Fibroblast of skin of right quadriceps (primary cell): Measurements from ENCODE around the gene SUSD2.
"Not testable (repeated sequence)": the region's sequence is repeated elsewhere in the genome, so short reads cannot be mapped to it uniquely, and the experiment has no call there.

ENCODE experiments used
- DNase-seq: peaks from one replicate; pipeline ENCODE4 v3.0.0-alpha.2; 2013

Gene SUSD2

DNA sequence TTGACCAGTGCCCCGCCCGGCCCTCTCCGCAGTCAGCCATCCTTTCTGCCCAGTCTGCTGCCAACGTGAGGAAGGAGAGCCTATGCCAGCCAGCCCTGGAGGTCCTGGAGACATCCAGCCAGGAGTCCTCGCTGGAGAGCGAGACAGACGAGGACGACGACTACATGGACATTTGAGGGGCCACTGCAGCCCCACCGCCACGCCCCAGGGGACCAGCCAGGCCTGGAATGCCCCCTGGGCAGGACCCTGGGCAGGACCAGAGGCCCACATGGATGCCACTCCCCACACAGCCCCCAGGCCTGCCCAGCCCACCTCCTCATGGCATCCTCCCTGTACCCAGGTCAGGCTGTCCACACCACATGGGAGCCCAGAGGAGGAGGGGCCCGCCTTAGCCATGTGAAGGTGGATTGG is 3.3 kb upstream of the SUSD2 start:
- no peak for DNase-seq

DNA sequence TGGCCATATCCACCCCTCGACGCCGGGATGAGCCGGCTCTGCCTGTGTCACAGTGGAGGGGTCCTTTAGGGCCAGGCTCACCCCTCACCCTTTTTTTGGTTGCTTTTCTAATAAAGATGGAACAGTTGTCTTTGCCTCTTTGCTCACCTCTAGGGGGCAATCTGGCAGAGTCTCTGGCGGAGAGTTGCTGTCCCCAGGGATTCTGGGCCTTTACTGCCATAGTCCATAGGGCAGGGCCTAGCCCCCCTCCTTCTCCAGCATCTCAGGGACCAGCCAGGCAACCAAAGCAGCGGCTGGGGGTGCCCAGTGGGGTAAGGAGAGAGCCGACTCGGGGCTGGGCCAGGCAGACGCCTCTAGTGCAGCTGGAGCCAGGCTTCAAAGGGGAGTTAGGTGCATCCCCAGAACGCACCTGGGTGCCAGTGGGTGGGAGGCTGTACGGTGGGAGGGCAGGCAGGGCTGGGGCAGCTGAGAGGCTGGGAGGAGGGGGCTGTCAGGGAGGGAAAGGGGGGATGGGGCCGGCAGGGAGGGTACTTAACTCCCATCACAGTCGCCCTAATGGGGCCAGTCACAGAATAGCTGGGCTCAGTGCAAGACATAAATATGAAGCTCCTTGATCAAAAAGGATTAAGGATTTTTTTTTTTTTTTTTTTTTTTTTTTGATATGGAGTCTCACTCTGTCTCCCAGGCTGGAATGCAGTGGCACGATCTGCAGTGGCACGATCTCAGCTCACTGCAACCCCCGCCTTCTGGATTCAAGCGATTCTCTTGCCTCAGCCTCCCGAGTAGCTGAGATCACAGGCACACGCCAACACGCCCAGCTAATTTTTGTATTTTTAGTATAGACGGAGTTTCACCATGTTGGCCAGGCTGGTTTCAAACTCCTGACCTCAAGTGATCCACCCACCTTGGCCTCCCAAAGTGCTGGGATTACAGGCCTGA is 2.5 kb upstream of the SUSD2 start:
- no peak for DNase-seq

DNA sequence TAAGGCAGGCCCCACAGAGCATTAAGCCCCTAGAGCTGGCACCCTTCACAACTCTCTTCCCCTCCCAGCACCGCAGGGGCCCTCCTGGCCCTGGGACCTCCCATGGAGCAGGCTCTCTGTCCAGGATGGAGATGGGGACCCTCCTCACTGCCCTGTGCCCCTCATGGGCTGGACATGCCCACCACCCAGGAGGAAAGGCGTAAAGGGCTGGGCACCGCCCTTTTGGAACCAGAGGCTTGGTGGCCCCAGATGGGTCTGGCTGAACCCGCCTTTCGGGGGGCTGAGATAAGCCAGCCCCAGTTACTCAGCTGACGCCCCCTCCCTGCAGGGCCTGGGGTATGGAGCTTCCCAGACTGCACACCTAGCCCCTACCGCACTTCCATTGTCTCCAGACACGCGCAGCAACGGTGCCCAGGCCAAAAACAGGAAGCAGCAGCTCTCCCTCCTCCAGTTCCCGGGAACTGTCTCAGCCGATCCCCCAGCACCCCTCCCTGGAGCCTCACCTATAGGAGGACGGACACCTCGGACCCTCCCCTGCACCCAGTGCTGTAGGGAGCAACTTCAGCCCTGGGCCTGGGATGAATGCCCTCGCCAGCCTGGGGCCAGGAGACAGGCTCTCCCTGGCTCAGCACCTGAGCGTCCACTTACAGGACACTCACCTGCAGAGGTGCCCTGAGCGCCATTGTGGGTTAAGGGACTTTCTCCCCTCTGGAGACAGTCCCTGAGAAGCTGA is 1.6 kb upstream of the SUSD2 start:
- no peak for DNase-seq

DNA sequence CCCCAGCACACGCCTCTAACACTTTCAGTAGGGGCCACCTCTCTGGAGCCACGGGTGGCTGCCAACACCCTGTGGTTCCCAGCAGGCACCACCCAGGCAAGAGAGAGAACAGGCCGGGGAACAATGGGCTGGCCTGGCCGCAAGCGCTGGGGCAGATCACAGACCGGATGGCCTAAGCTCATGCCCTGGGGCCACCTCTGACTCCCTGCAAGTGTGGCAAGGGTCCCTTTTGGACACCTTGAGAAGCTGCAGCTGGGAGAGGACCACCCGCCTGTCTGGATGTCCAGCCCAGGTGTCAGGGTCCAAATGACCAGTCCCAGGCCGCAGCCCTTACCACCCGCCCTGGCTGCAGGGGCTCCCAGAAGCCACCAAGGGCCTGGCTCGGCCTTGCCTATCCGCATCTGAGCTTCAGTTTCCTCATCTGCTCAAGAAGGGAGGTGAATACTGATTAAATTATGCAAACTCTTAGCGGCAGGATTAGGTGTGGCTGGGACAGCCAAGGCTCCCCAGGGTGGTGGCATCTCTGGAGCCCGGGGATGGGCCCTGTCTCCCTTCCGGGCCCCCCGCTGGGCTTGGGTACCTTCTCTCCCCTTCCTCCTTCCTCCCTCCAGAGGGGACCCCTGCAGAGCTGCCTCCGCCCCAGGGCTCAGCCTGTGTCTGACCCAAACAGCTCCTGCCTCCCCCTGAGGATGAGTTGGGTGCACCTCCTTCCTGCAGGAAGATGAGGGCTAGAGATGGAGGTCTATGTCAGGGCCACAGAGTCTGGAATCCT is 785 bp upstream of the SUSD2 start:
- DNase-seq = no peak

DNA sequence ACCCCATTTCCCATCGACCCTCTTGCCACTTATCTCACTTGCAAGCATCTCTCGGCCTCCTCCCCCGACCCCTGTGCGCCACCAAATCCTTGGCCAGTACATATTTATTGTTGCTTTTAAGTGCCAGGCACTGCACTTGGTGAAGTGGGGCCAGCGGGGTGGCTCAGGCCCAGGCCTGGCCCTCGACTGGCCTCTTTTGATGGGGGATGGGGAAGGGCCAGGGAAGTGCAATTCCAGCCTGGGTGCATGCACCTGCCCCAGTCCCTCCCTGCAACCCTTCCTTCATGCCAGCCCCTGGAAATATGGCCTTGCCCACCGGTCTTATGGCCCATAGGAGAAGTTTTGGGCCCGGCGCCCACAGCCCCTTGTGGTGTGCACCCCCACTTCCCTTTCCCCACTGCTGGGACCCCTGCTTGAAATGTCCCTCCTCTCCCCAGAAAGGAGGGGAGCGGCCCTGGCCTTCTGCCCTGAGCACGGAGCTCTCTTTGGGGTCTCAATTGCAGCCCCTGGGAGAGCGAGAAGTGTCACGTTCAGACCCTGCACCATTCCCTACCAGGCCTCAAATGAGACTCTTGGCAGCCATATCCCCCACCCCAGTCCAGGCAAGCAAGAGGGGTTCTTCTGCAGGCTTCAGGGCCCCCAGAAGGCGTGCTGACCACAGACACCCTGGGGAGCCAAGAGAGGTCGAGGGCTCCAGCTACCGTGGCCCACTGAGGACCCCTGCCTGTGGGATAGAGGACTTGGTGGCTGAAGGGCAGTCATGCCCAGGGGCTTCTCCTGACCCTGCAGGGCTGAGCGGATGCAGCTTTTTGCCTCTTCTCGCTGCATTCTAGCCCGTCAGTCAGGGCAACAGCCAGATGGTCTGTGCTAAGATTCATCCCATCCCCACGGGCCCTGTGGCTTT is 961 bp downstream of the SUSD2 start:
- no peak for DNase-seq

DNA sequence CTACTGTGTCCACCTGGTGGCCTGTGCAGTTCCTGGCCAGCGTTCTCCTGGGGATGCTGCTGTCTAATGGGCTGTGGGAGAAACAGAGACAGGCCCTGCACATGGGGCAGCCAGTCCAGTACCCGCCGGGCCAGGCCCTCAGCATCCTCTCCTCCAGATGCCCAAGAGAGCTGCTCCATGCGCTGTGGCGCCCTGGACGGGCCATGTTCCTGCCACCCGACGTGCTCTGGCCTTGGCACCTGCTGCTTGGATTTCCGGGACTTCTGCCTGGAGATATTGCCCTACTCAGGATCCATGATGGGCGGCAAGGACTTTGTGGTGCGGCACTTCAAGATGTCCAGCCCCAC is 1.6 kb downstream of the SUSD2 start:
- not testable (repeated sequence) for DNase-seq

DNA sequence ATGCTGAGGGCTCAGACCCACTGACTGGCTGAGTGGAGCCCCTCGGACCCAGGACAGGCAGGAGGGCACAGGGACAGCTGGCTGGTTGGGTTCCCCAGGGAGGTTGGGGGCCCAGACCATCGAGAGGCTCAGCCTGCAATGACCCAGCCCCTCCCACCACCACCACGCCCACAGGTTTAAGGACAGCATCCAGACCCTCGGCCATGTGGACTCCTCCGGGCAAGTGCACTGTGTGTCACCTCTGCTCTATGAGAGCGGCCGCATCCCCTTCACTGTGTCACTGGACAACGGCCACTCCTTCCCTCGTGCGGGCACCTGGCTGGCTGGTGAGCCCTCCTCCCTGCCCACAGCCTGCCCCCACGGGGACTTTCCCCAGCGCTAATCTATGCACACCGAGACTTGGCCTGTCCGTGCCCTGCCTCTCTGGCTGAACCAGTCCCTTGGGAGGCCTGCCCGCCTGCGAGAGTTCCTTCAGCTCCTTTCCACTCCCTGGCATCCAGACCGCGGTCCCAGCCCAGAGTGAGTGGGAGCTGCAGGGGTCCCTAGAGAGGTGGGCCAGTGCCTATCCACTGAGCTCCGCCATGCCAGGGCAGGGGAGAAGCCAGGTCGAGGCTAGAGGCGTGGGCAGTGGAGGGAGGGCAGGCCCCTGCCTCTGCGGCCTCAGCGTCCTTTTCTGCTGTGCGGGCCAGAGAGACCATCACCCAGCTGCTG is 2.2 kb downstream of the SUSD2 start:
- no peak for DNase-seq

DNA sequence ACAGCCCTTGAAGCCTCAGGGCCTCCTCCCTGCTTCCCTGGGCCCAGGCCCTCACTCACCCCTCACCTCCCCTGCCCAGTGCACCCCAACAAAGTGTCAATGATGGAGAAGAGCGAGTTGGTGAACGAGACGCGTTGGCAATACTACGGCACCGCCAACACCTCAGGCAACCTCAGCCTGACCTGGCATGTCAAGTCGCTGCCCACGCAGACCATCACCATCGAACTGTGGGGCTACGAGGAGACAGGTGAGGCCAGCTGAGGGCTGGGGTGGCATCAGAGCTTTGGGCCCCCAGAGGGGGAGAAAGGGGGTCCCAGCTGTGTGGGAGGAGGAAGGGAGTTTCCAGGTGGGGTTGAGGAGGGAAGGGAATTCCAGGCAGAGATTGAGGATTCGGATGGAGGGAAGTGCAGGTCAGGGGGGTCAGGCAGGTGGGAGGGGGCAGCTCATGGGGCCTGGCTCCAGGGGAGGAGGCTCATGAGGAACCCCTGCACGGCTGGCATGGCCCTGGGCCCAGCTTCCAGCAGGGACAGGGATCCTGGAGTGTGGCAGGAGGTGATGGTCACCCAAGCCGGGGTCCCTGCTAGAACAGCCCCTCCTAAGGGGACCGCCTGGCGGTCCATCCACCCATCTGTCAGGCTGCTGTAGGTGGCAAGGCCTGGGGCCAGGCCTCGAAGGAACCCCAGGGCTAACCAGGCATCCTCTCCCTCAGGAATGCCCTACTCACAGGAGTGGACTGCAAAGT is 2.9 kb downstream of the SUSD2 start:
- no peak for DNase-seq

DNA sequence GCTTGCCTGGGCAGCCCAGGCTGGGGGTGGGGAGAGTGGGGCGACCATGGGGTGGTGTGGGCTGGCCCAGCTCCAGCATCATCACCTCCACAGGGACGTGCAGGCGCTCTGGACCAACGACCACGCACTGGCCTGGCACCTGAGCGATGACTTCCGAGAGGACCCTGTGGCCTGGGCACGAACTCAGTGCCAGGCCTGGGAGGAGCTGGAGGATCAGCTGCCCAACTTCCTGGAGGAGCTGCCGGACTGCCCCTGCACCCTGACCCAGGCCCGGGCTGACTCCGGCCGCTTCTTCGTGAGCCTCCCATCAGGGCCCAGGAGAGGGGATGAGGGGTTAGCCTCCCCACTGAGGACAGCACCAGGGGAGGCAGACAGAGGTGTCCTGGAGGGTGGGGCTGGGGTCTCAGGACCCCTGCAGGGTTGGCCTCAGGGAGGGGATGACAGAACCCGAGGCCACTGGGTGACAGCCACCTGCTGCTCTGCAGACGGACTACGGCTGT is 3.8 kb downstream of the SUSD2 start:
- no peak for DNase-seq

DNA sequence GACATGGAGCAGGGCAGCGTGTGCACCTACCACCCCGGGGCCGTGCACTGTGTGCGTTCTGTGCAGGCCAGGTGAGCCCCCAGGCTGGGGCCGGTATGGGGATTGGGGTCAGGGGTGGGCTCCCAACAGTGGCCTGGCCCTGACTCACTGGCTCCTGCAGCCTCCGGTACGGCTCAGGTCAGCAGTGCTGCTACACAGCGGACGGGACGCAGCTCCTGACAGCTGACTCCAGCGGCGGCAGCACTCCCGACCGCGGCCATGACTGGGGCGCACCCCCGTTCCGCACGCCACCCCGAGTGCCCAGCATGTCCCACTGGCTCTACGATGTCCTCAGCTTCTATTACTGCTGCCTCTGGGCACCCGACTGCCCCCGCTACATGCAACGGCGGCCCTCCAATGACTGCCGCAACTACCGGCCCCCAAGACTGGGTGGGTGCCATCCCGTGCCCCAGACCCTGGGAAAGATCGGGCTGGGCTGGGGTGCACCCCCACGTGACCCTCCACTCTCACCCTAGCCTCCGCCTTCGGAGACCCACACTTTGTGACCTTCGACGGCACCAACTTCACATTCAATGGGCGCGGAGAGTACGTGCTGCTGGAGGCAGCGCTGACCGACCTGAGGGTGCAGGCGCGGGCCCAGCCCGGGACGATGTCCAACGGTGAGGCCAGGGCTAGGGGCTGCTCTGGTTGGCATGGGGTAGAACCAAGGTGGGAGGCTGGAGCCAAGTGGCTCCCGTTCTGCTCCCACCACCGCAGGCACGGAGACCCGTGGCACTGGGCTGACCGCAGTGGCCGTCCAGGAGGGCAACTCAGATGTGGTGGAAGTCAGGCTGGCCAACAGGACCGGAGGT is 4.4 kb downstream of the SUSD2 start:
- no peak for DNase-seq

DNA sequence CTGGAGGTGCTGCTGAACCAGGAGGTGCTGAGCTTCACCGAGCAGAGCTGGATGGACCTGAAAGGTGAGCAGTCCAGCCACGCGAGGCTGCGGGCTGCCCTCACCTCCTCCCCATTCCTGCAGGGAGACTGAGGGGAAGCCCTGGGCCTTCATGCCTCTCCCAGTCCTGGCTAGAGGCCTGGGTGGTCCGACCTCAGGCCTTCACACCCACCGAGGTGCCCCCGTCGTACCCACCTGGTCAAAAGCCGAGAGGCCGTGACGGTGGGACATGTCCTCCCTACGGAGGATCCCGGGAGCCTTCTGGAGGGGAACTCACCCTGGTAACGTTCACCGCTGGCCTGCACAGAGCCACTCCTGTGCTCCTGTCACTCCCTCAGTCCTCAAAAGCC is 5.1 kb downstream of the SUSD2 start:
- no peak for DNase-seq

DNA sequence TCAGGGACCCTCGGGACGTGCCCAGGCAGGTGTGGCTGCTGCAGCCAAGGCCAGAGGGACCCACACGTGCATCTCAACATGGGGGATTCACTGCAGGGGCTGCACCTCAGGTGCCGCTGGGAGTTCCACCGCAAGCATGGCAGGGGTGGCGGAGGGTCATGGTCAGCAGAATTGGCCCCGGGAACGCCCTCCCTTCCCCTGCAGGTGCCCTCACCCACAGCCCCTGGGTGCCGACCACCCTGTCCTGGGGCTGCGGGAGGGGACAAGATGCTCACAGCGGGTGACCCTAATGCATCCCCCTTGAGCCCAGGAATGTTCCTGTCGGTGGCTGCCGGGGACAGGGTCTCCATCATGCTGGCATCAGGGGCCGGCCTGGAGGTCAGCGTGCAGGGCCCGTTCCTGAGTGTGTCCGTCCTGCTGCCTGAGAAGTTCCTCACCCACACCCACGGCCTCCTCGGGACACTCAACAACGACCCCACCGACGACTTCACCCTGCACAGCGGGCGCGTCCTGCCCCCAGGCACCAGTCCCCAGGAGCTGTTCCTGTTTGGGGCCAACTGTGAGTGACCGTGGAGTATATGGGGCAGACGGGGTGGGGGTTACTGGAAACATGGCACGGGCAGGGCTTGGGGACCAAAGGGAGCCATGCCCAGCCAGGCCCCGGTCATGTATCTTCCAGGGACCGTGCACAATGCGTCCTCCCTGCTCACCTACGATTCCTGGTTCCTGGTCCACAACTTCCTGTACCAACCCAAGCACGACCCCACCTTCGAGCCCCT is 5.8 kb downstream of the SUSD2 start:
- no peak for DNase-seq

DNA sequence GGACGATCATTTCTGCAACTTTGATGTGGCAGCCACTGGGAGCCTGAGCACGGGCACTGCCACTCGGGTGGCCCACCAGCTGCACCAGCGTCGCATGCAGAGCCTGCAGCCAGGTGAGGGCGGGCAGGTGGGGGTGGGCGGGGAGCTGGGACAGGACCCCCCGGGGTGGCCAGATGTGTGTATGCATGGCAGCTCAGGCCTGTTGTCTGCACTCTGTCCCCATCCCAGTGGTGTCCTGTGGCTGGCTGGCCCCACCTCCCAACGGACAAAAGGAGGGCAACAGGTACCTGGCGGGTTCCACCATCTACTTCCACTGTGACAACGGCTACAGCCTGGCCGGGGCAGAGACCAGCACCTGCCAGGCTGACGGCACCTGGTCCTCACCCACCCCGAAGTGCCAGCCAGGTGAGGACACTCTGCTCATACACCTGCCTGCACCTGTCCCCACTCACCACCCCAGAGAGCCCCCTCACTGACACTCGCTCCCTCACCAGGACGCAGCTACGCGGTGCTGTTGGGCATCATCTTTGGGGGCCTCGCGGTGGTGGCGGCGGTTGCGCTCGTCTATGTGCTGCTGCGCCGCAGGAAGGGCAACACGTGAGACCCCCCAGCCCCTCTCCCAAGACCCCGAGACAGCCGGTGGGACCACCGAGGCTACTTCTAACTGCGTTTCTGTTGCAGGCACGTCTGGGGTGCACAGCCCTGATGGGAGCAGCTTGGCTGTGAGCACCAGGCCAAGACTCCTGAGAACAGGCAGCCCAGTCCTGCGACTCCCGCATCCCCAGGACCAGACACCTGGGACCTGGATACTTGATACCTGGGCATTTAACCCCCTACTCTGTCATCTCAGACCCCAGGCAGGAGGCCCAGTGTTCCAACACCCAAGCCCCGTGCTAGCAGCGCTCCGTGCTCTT is 6.7 kb downstream of the SUSD2 start:
- no peak for DNase-seq

DNA sequence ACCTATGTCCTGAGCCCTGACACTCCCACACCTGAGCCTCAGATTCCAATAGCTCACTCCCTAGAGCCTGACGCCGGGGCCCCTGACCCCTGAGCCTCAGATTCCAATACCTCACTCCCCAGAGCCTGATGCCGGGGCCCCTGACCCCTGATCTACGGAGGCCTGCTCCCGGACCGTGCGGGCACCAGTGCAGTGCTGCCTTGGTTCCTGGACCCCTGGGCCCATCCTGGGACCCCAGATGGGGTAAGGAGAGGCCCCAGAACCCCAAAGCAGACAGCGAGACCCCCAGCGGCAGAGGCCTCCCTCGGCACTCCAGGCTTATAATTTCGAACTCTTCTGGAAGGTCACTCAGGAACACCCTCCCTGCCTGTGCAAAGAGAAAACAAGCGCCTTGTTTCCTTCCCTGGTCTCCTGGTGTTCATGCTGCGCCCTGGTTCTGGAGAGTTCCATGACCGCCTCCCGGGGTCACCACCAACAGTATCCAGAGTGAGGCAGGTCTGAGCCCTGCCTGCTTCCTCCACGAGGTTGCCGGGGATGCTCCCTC is 7.5 kb downstream of the SUSD2 start:
- DNase-seq = no peak

DNA sequence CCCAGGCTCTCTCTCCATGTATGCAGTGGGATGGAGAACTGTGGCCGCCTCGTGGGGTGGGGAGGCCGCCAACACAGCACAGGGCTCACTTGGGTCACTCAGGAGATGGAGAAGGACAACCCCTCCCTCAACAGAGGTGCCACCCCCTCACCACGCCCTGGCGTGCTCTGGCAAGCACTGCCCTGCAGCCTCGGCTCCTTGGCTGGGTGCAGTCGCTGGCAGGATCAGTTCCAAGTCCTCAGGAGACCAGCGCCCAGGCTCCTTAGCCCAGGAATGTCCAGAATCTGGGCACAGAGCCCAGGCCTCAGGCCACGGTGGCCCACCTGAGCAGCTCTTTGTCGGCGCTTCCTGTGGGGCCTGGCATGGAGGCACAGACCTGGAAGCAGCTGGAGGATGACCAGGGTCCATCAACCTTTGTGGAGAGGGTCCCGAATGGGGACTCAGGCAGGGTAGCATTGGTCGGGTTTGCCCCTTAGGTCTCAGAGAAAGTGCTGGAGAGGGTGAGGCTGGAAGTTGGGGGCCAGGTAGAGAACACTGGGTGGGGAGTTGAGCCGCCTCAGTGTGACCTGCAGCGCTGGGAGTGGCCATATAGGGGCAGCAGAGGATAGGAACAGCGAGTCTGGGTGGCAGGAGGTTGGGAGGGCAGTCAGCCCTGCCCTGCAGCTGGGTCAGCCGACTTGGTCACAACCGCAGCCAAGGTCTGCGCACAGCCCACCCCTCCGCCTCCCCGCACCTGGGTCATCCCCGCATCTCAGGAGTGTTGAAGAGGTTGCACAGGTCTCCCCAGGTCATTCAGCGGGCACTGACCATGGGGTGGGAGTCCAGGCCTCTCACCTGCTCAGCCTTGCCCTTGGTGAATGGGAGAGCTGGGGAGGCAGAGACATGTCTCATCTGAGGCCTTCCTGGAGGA is 8.2 kb downstream of the SUSD2 start:
- DNase-seq = no peak

DNA sequence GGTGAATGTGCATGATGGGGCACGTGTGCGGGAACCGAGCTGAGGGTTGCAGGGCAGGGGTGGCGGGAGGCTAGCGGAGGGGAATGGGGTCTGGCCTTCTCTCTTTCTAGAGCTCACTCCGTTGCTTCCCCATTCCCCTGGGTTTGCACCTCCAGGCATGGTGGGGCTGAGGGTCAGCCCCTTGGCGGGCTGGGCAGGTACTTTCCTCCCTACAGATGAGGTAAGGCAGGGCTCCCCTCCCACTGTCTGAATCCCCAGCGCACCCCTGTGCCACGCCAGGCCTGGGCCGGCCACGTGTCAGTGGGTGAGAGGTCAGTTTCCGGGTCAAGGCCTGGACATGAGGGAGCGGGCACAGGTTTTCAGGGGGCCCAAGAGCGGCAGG is 8.9 kb downstream of the SUSD2 start:
- DNase-seq = no peak
